Inferior parietal cortex (tissue), 1 donor: ENCODE data around the gene FAM241A.
A peak's percentile ranks its signal among the peaks of the same experiment; 100 is the strongest.
"Not testable (repeated sequence)": the region's sequence is repeated elsewhere in the genome, so short reads cannot be mapped to it uniquely, and the experiment has no call there.

ENCODE experiments used
- DNase-seq: peaks from one replicate; pipeline ENCODE4 v3.0.0-alpha.2; 2016; ENCODE audit errors: extremely low spot score

FAM241A gene

GRCh38 chr4:112145326-112145789 lies at the start of gene FAM241A:
Gene FAM241A (plus strand): TSS chr4:112145454. CDS start chr4:112145581, 127 bp downstream.
- DNase-seq: no peak

GRCh38 chr4:112098841-112099530 lies 46.3 kb upstream of the FAM241A start:
- no peak for DNase-seq

DNA sequence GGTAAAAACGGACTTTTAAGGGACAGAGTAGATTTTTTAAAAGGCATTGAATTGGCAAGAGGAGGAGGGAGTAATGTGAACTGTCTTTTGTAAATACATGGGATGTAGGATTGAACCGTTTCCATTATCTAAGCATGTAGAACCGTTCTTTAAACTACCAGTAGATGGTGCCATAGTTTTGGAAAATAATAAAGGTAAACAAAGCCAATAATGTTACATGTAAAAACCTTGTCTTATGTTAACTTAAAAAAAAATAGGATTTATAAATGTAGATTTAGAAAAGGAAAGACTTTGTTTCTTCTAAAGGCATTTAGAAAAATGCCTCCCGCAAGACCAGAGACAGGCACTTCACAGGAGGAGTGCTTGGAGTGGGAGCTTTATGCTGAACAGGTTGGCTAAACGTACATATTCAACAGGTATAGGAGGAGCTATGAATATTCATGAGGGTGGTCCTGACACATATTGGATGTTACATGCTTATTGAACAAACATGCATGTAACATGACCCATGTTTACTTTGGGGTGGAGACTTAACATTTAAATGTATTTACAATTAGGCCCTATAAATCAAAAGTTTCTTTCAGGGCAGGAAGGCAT lies 45.5 kb upstream of the FAM241A start:
- peak; percentile 86 for DNase-seq

- no peak for DNase-seq
Observed at GRCh38 chr4:112102875-112103370, 42.3 kb upstream of the FAM241A start.

GRCh38 chr4:112105201-112105969 lies 39.9 kb upstream of the FAM241A start:
- DNase-seq: no peak

DNA sequence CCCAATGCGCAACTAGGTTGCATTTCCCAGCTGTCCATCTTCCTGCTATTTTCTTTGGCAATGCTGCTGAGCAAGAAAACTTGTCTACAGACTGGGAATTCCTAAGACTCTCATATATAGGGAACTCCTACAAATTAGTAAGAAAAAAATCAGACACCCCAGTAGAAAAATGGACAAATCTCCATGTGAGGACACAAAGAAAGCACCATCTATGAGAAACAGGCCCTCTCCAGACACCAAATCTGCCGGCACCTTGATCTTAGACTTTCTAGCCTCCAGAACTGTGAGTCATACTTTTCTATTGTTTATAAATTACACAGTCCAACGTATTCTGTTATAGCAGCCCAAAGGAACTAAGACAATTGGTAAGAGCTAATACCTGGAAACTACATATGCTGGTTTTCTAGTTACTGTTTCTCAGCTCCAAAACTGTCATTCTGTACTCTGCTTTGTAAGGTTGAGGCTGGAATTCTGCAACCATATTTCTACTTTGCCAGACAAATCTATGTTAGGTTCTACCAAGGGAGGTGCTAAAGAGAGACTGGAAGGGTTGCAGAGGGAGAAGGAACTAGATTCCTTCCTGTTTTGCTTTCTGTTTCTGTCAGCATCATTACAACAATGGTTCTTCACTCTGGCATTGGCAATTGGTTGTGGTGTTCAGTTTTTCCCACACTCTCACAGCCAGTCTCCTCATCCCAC lies 35.7 kb upstream of the FAM241A start:
- DNase-seq: no peak

GRCh38 chr4:112110059-112110425 lies 35.2 kb upstream of the FAM241A start:
- DNase-seq: no peak

GRCh38 chr4:112111306-112111705 lies 33.9 kb upstream of the FAM241A start:
- no peak for DNase-seq

DNA sequence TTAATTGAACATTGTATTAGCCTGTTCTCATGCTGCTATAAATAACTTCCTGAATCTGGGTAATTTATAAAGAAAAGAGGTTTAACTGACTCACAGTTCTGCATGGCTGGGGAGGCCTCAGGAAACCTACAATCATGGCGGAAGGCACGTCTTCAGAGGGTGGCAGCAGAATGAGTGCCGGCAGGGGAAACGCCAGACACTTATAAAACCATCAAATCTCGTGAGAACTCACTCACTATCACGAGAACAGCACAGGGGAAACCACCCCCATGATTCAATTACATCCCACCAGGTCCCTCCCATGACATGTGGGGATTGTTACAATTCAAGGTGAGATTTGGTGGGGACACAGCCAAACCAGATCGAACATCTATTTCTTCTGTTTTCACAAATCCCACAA lies 33.2 kb upstream of the FAM241A start:
- DNase-seq: not testable (repeated sequence)

- DNase-seq: no peak
Observed at GRCh38 chr4:112112590-112113170, 32.6 kb upstream of the FAM241A start.

GRCh38 chr4:112113864-112114263 lies 31.4 kb upstream of the FAM241A start:
- no peak for DNase-seq

GRCh38 chr4:112114452-112114851 lies 30.8 kb upstream of the FAM241A start:
- DNase-seq: no peak

- no peak for DNase-seq
Observed at GRCh38 chr4:112118742-112119352, 26.4 kb upstream of the FAM241A start.

GRCh38 chr4:112119353-112119783 lies 25.9 kb upstream of the FAM241A start:
- DNase-seq: no peak

DNA sequence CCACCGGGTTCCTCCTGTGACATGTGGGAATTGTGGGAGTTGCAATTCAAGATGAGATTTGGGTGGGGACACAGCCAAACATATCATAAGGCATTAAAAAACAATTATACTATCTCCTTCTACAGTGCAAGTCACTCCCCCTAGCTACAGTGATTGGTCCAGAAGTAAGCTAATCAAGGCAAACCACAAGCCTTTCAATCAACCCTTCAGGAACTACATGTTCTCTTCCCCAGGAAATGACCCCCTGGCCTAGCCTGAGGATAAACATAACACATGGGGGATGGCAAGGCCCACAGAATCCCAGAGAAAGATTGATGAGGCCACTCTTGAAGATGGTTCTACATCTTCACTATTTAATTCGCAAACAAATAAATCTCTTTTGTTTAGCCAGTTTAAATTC lies 25.2 kb upstream of the FAM241A start:
- DNase-seq: no peak

DNA sequence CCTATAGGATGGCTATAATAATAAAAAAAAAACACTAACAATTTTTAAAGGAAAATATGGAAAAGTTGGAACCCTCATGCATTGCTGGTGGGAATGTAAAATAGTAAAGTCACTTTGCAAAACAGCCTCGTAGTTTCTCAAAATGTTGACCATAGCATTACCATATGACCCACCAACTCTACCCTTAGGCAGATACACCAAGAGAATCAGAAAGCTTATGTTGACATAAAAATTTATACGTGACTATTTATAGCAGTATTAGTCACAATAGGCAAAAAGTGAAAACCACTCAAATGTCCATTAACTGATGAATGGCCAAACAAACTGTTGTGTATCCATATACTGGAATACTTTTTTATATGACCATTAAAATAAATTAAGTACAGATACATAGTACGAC lies 19.8 kb upstream of the FAM241A start:
- no peak for DNase-seq

- no peak for DNase-seq
Observed at GRCh38 chr4:112127048-112127637, 18.1 kb upstream of the FAM241A start.

DNA sequence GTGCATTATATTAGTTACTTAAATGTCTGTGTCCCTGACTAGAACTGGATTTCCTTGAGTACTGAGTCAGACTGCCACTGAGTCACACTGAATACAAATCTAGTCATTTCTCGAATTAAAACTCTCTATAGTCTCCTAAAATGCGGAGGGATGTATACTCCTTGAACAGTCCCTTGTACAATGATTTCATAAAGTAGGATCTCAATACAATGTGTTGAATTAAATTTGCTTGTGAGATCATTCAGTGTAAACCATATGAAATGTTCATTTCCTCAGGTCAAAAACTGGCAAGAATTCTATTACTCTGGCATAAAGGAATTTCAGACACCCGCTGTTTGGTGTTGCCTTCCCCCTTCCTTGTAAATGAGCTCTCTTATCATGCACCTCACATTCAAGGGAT lies 17.5 kb upstream of the FAM241A start:
- no peak for DNase-seq

DNA sequence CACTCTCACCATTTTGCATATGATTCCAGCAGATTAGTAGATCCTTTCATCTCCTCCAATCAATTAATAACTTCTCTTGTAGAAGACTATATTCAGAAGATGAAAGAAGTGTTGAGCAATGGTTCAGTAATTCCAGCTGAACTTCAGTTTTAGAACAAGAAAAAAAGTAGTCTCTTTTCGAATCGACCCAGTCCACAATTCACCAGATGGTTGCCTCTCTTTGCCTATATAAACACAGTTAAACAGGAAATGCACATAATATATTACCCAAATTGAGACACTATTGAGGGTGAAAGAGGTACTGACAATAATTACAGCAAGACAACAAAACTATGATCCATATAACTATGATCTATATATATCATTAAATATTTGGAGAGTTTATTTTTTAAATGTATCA lies 16.8 kb upstream of the FAM241A start:
- DNase-seq: no peak

- DNase-seq: no peak
Observed at GRCh38 chr4:112130906-112131305, 14.3 kb upstream of the FAM241A start.

- no peak for DNase-seq
Observed at GRCh38 chr4:112136551-112136950, 8.7 kb upstream of the FAM241A start.
